SJCRH30 (cell line): ENCODE measurements around the gene TMEM53. TPM values are rescaled to one million over a fixed set of nuclear protein-coding genes. Genes with fewer than 3 reads are reported as not detected.
A peak's percentile ranks its signal among the peaks of the same experiment; 100 is the strongest.

Source experiments
- DNase-seq, 2 experiments: peaks; one replicate each; pipeline ENCODE4 v3.0.0-alpha.2; 2015 to 2020
- H3K27ac ChIP-seq: fragments of 250-450 bp; sonication (Bioruptor Pico); 2 replicates; pipeline ENCODE4 v1.5.1; 2020; ENCODE audit warnings: mild to moderate bottlenecking, moderate library complexity
- H3K27me3 ChIP-seq: fragments of 250-450 bp; sonication (Bioruptor Pico); 2 replicates; pipeline ENCODE4 v1.5.1; 2020; ENCODE audit warnings: mild to moderate bottlenecking, moderate library complexity
- H3K36me3 ChIP-seq: fragments of 250-450 bp; sonication (Bioruptor Pico); 2 replicates; pipeline ENCODE4 v1.5.1; 2020; ENCODE audit warnings: mild to moderate bottlenecking, moderate library complexity
- H3K4me1 ChIP-seq: fragments of 250-450 bp; sonication (Bioruptor Pico); 2 replicates; pipeline ENCODE4 v1.5.1; 2020; ENCODE audit warnings: mild to moderate bottlenecking, moderate library complexity
- H3K4me3 ChIP-seq: fragments of 250-450 bp; sonication (Bioruptor Pico); 2 replicates; pipeline ENCODE4 v1.5.1; 2020; ENCODE audit warnings: mild to moderate bottlenecking, moderate library complexity
- H3K9me3 ChIP-seq: fragments of 250-450 bp; sonication (Bioruptor Pico); replicated peaks from 2 replicates; pipeline ENCODE4 v1.5.1; 2020; ENCODE audit warnings: mild to moderate bottlenecking, moderate library complexity
- total RNA-seq: library from RNA; depleted of rRNA; stranded (reverse); fragments of >200 nt; shearing (Covaris generic); gene quantifications from 2 replicates; pipeline ENCODE4 v1.2.3, GENCODE V29; 2014

The TMEM53 gene
- total RNA-seq, 1 experiment from 2014 or later: 2.3 TPM

- Histone ChIP-seq H3K9me3 (no peaks in the 10 kb centered on the region), H3K27ac (no peak overlapping the region), H3K36me3 (no peaks in the 10 kb centered on the region), H3K27me3 (no peaks in the 10 kb centered on the region), H3K4me3 (no peak overlapping the region), H3K4me1 (no peaks in the 10 kb centered on the region)
- no peak for DNase-seq
Measured at GRCh38 chr1:44685881-44686280, 11.6 kb upstream of the TMEM53 start.

GRCh38 chr1:44685218-44685617 lies 10.9 kb upstream of the TMEM53 start:
- DNase-seq: no peak
- Histone ChIP-seq H3K27me3 (no peaks in the 10 kb centered on the region), H3K4me3 (no peak overlapping the region), H3K4me1 (no peaks in the 10 kb centered on the region), H3K36me3 (no peaks in the 10 kb centered on the region), H3K27ac (no peak overlapping the region), H3K9me3 (no peaks in the 10 kb centered on the region)

GRCh38 chr1:44684525-44684924 lies 10.2 kb upstream of the TMEM53 start:
- Histone ChIP-seq H3K9me3 (no peaks in the 10 kb centered on the region), H3K4me3 (no peak overlapping the region), H3K4me1 (no peaks in the 10 kb centered on the region), H3K27ac (no peak overlapping the region), H3K27me3 (no peaks in the 10 kb centered on the region), H3K36me3 (no peaks in the 10 kb centered on the region)
- DNase-seq: no peak

- H3K27ac ChIP-seq: no peak overlapping the region
- DNase-seq: no peak
- H3K36me3 ChIP-seq: no peaks in the 10 kb centered on the region
- no peak overlapping the region for H3K4me3 ChIP-seq
- H3K4me1 ChIP-seq: no peaks in the 10 kb centered on the region
- no peaks in the 10 kb centered on the region for H3K27me3 ChIP-seq
- H3K9me3 ChIP-seq: no peaks in the 10 kb centered on the region
Measured at GRCh38 chr1:44682883-44683265, 8.6 kb upstream of the TMEM53 start.

DNA sequence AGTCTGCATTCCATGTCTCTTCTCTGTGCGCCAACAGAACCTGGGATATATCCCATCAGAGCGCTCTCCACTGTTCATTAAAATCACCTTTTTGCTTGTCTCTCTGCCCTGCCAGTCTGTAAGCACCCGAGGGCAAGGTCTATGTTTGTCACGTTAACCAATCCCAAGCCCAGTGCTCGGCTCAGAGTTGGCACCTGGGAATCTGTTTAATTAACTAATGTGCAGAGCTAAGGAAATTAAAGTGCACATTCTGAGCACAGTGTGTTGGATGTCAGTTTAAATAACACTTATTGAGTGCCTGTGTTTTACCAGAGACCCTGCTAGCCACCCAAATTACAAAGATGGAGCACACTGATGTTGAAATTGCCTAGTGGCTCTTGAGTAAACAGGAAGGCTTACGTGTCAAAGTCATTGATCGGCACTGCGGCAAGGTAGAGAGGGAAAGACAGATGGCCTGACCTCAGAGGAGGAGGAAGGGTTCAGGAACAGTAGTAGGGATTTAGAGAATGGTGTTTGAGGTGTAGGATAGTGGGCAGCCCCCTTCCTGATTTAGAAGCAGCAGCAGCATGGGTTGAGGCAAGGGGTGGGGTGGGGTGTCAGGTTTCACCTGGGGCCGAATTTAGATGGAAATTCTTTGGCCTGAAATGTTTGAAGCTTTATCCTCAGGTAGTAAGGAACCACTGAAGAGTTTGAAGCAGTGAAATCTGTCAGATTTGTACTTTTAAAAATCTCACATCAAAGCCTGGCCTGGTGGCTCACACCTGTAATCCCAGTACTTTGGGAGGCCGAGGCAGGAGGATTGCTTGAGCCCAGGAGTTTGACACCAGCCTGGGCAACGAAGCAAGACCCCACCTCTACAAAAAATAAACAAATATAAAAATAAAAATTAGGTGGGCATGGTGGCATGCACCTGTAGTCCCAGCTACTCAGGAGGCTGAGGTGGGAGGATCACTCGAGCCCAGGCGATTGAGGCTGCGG lies 7.9 kb upstream of the TMEM53 start:
- H3K36me3 ChIP-seq: no peaks in the 10 kb centered on the region
- no peaks in the 10 kb centered on the region; the same call in 1 of the 2 replicates for H3K9me3 ChIP-seq
- no peak overlapping the region for H3K27ac ChIP-seq
- H3K27me3 ChIP-seq: no peaks in the 10 kb centered on the region
- no peak for DNase-seq
- no peak overlapping the region for H3K4me3 ChIP-seq
- H3K4me1 ChIP-seq: no peaks in the 10 kb centered on the region; the same call in 1 of the 2 replicates

GRCh38 chr1:44679468-44679867 lies 5.2 kb upstream of the TMEM53 start:
- Histone ChIP-seq H3K9me3 (no peaks in the 10 kb centered on the region; the same call in 1 of the 2 replicates), H3K27ac (no peak overlapping the region), H3K4me1 (peaks cover 12% of the 10 kb centered on the region), H3K4me3 (no peak overlapping the region), H3K36me3 (no peaks in the 10 kb centered on the region), H3K27me3 (no peaks in the 10 kb centered on the region)
- no peak for DNase-seq

DNA sequence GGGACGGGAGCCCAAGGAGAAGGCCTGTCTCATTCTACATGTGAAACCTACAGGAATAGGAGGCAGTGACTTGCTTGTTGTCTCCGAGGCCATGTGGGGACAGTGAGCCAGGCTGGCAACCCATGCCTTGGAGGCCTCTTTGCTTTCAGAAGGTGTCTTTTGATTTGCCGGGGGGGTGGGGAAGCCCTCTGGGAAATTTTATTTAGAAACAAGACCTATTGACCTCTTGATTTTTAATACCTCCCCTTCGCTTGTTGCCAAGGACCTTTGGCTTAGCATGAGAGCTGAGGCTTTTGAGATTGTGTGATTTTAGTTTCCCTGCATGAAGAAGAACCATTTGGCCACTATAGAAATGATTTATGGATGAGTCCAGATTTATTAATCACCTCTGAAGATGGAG lies 4.3 kb upstream of the TMEM53 start:
- no peaks in the 10 kb centered on the region for H3K36me3 ChIP-seq
- H3K4me3 ChIP-seq: no peak overlapping the region
- peaks cover 12% of the 10 kb centered on the region for H3K4me1 ChIP-seq
- H3K27ac ChIP-seq: no peak overlapping the region
- H3K27me3 ChIP-seq: no peaks in the 10 kb centered on the region
- H3K9me3 ChIP-seq: no peaks in the 10 kb centered on the region; the same call in 1 of the 2 replicates
- DNase-seq: no peak

DNA sequence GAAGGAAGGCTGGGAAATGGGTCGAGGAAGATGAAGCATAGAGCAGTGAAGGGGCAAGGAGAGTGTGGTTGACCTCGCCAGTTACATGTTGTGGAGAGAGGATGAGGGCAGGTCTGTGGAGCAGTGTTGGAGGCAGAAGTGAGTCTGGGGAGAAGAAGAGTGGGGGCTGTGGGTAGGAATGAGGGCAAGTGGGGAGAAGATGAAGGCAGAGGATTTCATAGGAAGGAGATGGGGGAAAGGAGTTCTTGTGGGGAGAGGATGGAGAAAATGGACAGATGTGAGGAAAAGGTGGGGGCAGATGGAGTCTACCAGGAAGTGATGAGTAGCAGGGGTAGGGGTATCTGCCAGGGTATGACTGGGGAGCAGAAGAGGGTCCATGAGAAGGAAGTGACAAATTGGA lies 3.8 kb upstream of the TMEM53 start:
- Histone ChIP-seq H3K36me3 (no peaks in the 10 kb centered on the region), H3K4me1 (peaks cover 16% of the 10 kb centered on the region), H3K4me3 (no peak overlapping the region), H3K27me3 (no peaks in the 10 kb centered on the region), H3K9me3 (no peaks in the 10 kb centered on the region; the same call in 1 of the 2 replicates), H3K27ac (no peak overlapping the region)
- no peak for DNase-seq

DNA sequence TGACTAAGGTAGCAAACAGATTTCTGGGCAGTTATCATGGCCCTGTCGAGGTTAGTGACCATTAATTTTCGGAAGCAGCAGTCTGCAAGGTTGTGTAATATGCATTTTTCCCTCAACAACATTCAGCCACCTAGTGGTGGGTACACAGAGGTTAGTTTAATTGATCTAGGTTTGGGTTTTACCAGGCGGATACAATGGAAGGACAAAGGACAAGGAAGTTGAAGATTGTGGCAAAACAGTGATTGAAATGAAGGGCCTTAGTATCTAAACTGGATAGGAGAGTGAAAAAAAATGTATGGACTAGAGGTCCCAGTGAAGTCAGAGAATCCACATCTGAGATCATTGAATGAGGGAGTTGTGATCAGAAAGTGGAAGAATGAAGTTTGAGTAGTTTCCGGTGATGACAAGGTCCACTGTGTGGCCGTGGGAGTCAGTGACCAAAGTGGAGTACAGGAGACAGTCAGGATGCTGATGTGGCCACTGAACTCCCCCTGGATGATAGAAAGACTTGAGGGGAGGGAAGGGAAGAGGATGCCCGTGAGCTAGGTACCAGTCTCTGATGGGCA lies 3.0 kb upstream of the TMEM53 start:
- DNase-seq: peak in 1 of 2 experiments; percentile 55
- peaks cover 25% of the 10 kb centered on the region for H3K4me1 ChIP-seq
- H3K27me3 ChIP-seq: no peaks in the 10 kb centered on the region
- H3K27ac ChIP-seq: no peak overlapping the region
- no peaks in the 10 kb centered on the region for H3K36me3 ChIP-seq
- H3K9me3 ChIP-seq: no peaks in the 10 kb centered on the region; the same call in 1 of the 2 replicates
- H3K4me3 ChIP-seq: no peak overlapping the region

GRCh38 chr1:44676484-44677200 lies 2.4 kb upstream of the TMEM53 start:
- Histone ChIP-seq H3K27ac (no peak overlapping the region), H3K27me3 (no peaks in the 10 kb centered on the region)

DNA sequence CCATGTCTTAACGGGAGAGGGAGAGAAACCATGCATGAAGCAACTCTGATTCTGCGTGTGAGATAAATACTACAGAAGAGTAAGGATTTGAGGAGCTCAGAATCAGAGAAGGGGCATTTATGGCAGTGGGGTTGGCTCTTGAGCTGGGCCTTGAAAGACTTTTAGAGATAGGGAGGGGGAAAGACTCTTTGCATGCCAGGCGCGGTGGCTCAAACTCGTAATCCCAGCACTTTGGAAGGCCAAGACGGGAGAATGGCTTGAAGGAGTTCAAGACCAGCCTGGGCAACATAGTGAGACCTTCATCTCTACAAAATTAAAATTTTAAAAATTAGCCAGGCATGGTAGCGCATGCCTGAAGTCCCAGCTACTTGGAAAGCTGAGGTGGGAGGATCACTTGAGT lies 905 bp upstream of the TMEM53 start:
- Histone ChIP-seq H3K9me3 (no peaks in the 10 kb centered on the region; the same call in 1 of the 2 replicates), H3K4me1 (peaks cover 32% of the 10 kb centered on the region), H3K27ac (no peak overlapping the region), H3K4me3 (no peak overlapping the region), H3K36me3 (no peaks in the 10 kb centered on the region), H3K27me3 (no peaks in the 10 kb centered on the region)
- no peak for DNase-seq

More at GRCh38 chr1:44676484-44677200, 2.4 kb upstream of the TMEM53 start:
- Histone ChIP-seq H3K4me1 (peaks cover 31% of the 10 kb centered on the region), H3K36me3 (no peaks in the 10 kb centered on the region), H3K9me3 (no peaks in the 10 kb centered on the region; the same call in 1 of the 2 replicates), H3K4me3 (no peak overlapping the region)
- peak in 1 of 2 experiments; percentile 28 for DNase-seq

- H3K27ac ChIP-seq: peak overlapping the region; percentile 61; the same call in 1 of the 2 replicates
- H3K9me3 ChIP-seq: no peaks in the 10 kb centered on the region; the same call in 1 of the 2 replicates
- no peak for DNase-seq
- H3K27me3 ChIP-seq: no peaks in the 10 kb centered on the region
- H3K4me1 ChIP-seq: peaks cover 32% of the 10 kb centered on the region
- no peaks in the 10 kb centered on the region for H3K36me3 ChIP-seq
- H3K4me3 ChIP-seq: peak overlapping the region; percentile 79
Measured at GRCh38 chr1:44673675-44674112, 587 bp downstream of the TMEM53 start.

GRCh38 chr1:44672961-44673674 lies 1.2 kb downstream of the TMEM53 start:
- no peaks in the 10 kb centered on the region; the same call in 1 of the 2 replicates for H3K9me3 ChIP-seq
- no peaks in the 10 kb centered on the region for H3K27me3 ChIP-seq
- H3K4me1 ChIP-seq: peaks cover 32% of the 10 kb centered on the region
- peak overlapping the region; percentile 79 for H3K4me3 ChIP-seq
- DNase-seq: peak in 1 of 2 experiments; percentile 29
- H3K36me3 ChIP-seq: no peaks in the 10 kb centered on the region
- H3K27ac ChIP-seq: peak overlapping the region; percentile 61
